HuH-7.5 (cell line): Measurements from ENCODE around the gene CHI3L1.

Source experiments
- DNase-seq: peaks from one replicate; pipeline ENCODE4 v3.0.0; 2011; ENCODE audit warnings: low spot score

CHI3L1 gene

DNA sequence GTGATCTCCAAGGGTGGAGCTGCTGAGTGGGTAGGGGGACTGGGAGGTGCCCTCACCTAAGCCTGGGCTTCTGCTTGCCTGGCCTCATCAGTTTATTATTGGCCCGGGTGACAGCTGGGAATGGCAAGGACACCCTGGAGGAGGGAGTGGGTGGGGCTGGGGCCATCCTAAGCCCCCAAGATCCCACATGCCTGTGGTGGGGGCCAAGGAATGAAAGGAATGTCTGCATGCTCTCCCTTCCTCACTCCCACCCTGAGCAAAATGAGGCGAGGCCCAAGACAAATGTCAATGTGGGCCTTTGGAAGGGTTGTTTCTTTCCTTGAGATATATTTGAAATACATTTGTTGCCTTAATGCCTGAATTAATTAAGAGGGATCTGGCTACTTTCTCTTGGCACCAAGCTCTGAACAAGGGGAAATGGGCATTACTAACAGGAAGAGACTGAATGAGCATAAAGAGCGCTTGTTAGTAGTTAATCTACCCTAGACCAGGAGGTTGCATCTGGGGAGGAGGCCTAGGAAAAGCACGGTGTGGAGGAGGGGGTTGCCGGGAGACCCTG, 19.7 kb upstream of the CHI3L1 start:
- no peak for DNase-seq

DNA sequence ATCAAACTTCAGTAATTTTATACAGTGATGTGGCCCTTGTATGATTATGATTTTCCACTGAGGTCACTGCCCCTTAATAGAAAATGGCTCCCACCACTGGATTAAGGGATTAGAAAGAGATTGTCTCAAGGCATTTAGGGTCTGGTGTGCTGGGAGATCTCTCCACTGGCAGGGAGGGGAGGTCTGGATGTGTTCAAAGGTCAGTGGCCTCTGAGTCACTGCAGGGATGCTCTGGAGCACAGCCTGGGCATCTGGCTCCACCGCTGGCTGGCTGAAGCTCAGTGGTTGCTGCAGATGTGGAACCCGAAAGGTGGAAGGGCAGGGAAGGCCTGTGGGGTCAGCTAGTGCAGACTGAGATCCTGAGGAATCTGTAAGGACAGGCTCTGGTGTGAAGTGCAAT, 18.3 kb upstream of the CHI3L1 start:
- DNase-seq = no peak

DNA sequence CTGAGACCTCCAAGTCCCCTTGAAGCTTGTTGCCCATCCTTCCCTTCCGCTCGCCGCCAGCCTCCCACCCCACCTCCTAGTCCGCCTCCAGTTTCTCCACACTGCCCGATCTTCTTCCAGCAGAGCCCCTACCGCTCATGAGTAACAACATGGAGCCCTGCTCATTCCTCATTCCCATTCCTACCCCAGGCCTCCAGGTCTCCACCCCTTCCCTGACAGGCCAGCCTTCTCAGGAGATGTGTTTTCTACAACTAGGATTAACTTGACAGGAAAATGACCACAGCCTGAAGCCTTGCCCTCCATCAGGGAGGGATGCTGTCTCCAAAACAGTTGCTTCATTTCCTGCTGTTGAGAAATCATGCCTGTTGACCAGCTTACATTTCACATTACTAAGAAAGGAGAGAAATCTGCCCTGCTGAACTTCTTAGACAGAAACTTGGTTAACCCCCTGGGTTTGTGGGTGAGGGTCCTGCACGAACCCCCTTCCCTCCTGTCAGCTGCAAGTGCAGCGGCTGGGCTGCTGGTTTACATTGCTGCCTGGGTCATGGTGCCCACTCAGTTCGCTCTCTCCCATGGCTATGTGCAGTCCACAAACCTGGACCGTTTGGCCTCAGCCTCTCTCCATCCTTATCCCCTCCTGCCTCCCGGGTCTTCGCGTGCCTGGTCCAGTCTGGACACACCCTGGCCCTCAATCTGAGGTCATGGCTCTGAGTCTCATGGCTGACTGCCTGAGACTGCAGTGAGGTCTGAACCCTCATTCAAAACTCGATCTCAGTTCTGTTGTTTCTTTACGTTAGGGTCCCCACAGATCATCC, 16.1 kb upstream of the CHI3L1 start:
- DNase-seq = no peak

DNA sequence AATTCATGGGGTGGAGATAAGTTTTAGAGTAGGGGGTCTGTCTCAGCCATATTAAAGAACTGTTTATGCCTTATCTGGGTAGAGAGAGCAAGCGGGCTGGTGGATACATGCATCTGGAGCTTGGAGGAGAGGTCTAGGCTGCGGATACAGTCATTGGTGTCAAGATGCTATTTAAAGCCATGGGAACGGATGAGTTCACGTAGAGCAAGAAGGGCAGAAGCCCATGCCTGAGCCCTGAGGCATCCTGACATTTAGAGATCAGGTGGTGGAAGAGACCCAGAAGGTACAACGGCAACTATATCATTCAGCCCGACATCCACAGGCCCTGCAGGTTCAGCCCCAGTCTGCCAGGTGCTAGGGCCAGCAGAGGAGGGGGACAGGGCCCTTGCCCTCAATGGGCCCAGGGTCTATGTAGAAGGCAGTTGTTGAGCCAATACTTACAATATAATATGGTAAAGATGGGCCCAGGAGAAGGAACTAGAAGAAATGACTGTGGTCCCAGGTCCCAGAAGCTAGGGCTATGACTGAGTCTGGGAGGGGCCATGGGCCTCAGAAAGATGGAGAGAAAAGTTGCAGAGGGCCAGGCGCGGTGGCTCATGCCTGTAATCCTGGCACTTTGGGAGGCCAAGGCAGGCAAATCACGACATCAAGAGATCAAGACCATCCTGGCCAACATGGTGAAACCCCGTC, 15.2 kb upstream of the CHI3L1 start:
- DNase-seq = no peak

DNA sequence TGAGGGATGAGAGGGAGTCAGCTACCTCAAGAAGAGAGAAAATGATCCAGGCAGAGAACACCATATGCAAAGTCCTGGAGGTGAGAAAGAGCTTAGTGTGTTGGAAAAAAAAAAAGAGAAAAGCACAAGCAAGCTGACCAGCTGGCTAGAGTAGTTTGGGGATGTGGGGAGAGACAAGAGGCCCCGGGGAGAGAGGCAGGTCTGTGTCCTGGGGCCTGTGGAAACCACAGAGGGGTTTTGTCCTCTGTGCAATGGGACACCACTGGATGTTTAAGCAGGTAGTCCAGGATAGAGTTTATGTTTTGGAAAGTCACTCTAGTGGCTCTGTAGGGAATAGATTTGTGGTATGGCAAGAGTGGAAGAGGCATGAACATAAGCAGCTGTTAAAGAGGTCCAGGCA, 14.4 kb upstream of the CHI3L1 start:
- no peak for DNase-seq

DNA sequence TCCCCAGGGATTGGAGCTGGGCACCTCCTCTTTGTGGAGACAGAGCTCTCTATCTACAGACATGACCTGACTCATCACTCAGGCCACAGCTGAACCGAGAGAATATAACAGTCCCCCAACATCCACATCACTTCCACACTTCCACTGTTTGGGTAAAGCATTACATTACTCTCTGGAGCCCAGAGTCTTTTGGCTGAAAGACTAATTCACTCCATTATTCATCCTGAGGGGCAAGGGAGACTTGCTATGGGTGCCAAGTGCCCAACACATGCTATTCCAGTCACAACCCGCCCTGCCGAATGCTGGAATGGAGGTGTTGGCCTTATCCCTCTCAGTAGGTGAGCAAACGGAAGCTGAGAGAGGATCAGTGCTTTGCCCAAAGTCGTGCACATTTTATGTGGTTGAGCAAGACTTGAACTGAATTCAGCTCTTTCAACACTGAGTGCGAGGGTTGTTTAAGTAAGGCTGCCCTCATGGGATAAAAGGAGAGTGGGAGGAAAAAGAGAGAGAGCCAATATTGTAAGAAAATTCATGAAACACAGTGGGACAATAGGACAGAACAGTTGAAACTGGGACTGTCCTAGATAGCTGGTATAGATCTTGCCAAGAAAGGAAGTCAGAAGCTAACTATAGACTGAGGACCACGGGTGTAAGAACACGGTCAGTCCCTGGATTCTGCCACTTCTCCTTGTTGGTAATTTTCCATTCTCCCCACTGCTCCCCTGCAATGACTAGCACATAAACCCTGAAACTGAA, 13.5 kb upstream of the CHI3L1 start:
- no peak for DNase-seq

DNA sequence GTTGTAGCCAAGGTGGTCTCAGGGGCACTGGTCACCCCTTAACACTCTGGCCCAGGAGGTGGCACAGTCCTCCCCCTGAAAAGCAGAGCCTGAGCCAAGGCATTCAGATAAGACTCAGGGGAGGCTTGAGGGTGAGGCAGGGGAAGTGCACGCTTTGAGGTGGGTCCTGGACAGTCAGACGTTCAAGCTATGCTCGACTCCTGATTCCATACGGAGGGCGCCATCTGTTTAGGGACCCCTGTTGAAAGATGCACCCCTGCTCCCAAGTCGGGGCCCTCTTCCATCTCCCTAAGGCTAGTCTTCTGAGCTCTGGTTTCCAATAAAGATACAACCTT, 12.9 kb upstream of the CHI3L1 start:
- DNase-seq = no peak

DNA sequence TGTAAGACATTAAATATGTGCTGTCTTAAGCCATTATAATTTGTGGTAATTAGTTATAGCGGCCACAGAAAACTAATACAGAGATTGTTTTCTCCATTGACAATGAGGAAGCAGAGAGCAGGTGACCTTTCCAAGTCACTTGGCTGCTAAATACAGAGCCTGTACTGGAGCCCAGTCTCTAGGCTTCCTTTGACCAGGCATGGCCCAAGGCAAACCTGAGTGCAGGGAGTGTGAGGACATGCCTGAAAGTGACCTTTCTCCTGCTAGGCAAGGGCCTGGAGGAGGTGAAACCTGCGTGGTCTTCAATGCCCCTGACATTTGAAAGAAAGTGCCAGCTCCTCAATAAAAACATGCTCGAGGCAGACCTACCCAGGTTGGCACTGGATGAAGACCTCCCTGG, 12.5 kb upstream of the CHI3L1 start:
- DNase-seq = no peak

DNA sequence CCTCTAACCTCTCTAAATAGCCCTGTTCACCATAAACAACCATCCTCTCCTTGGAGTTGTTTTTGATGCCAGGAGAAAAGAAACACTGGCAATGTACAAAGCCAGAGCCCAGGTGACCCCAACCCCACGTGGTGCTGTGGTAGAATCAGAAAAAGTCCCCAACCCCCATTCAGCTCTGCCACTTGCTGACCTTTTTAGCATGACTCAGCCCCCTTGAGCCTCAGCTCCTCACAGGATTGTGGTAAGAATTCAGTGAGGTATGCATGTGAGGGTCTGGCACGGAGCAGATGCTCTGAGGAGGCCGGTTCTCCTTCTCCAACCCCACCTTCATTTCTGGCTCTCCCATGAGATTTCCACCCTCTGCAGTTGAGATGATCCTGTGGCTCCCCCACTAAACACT, 11.1 kb upstream of the CHI3L1 start:
- no peak for DNase-seq

DNA sequence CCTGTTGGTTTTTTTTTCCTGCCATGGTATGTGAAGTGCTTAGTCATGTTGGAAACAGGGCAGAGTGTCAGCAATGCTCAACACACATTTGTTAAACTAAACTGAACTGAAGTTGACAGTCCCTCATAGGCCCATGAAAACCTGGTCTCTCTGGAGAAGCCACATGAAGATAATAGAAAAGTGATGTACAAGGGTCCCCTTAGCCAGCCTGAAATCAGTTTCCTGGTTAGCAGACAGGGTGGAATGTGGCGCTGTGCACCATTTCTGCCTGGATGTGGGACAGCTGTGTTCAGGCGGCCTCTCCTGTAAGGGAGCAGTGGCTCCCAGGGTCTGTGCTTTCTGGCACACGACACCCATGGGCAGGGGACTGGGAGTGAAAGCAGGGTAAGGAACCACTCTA, 9.9 kb upstream of the CHI3L1 start:
- DNase-seq = no peak

DNA sequence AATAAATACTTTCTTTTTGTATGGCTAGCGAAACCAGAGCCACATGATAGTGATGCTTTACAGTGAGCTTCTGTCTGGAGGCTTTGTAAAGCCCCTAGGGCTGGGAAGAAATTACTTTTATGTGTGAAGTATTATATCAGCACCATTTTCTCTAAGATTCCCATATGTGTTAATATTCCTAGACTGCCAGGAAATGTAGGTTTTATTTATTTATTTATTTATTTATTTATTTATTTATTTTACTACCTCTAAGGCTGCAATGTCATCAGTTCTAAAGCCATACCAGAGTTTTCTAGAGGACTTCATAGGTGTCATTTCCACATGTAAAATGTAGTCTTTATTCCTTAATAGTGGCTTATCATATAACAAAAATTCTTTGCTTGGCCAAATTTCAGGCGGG, 4.4 kb upstream of the CHI3L1 start:
- DNase-seq = no peak

DNA sequence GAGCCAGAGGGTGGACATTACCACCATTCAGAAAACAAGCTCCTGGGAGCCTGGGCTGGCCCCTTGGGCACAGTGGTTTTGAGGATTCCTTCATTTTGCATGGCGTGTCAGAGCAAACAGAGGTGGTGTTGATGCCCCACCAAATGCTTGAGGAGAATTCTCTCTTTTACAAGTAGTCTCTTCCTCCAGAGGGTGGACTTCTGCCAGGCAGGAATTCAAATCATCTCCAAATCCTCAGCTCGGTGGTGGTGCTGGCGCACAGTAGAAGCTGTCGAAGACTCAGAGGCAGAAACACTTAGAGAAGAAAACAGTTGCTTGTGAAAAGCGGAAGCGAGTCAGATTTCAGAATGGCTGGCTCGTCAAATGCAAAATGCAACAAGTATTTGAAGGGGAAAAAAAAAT, 3.4 kb upstream of the CHI3L1 start:
- DNase-seq = no peak

DNA sequence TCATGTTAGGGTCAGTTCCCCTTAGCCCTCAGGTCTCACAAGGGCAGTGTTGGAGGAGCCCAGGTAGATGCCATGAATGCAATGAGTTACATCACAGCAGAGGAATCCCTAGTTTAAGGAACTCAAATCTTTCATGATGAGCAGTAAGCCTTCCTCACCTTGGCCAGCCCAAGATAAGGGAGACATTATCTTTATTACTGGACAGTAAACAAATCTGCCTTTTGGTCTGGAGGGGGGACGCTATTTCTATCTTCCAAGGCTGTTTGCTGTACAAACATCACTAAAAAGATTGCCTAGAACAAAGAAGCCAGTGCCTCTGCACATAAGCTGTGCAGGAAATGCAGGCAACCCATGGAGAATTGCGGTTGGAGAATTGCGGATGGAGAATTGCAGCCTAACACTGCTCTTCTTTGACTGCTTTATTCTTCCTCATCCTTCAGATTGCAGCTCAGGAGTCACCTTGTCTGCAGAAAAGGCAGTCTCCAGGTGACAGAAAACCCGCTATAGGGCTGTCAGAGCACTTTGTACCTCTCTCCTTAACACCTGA, 2.3 kb upstream of the CHI3L1 start:
- DNase-seq = no peak

DNA sequence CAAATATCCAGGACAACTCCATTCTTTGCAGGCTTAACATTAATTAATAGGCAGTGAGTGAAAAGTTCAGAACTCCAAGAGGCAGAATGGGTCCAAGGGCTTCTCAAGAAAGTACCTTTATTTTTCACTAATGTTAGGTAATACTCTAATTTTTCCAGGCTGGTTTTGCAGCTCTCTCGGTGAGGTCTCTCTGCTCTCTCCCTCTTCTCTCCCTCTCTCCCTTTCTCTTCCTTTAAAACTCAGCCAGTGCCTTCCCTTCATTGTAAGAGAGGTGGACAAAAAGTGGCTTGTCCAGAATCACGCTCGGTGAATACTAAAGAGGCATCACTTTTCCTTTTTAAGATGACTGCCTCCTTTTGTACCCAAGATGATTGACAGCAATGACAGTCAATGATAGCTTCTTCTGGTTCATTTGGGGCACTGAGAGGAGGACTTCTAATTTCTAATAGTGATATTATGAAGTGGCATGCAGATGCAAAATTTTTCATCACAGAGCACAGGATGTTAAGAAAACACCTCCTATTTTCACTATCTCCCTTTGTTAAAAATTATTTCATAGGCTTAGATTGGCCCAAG, 1.3 kb upstream of the CHI3L1 start:
- DNase-seq = no peak

DNA sequence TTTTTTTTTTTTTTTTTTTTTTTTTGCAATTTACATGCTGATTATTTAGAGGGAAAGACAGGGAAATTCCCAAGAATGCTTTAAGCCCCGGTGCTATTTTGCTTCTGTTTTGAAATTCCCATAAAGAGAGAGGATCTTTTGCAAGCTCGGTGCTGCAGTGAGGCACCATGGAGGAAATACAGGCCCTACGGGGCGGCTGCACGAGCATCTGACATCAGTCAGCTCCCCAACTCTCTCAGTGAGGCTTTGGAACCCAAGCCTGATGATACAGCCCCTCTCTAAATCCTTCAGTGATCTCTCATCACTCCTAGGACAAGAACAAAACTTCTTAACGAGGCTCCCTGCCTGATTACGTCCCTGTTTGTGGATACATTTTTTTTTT, 791 bp upstream of the CHI3L1 start:
- no peak for DNase-seq

DNA sequence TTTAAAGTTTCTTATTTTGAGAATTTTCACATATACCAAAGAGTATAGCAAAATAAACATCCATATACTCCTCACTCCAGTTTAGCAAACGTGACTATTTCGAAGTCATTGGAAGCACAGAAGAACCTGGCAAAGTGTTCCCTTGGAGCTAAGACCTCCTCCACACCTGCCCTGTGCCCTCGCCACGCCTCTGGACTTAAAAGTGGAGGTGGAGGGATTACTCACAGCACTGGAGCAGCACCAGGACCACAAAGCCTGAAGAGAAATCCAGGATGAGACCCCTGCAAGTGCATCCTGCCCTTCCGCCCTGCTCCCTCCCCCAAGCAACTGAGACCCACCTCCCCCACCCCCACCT, 436 bp downstream of the CHI3L1 start:
- no peak for DNase-seq

DNA sequence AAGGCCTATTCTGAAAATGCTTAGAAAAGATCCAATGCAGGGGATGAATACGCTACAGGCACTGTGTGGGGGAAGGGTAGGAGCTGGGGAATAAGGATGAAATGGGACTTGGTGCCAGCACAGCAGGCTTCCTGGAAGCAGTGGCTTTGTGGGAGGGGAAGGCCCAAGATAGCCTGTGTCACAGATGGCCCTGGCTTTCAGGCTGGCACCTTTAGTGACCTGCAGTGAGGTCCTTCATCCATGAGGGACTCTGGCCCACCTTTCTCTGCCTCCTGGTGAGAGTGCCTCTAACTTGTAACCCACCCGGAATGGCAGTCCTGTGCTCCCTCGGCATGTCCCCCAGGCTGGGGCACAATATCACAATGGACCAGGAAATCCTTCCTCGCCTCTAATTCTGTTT, 919 bp downstream of the CHI3L1 start:
- DNase-seq = no peak

DNA sequence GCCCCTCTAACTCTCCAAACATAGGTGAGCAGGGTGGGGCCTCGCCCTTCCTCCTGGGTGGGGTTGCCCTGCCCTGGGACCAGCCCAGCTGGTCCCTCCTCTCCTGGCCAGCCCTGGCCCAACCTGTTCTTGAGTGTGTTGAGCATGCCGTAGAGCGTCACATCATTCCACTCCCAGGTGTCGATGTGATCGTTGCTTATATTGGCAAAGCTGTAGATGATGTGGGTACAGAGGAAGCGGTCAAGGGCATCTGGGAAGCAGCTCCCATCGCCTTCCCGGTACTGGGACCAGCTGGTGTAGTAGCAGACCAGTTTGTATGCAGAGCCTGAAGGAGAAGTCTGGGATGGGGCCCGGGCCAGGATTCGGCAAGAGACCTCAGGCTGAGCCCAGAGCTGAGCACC, 1.4 kb downstream of the CHI3L1 start:
- no peak for DNase-seq

DNA sequence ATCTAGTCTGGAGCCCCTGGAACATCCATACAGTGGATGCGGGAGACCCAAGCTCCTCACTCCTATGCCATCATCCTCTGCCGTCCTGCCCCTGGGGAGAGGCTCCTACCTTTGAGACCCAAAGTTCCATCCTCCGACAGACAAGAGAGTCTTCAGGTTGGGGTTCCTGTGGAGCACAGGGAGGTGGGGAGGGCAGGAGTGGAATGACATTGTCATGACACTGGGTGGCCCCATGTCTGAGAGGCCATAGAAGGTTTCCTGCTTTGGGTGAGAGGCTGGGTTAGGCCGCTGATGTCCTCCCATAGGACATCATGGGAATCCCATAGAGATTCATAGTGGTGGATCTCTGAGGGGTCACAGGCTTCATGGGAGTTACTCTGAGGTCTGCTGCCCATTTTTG, 2.0 kb downstream of the CHI3L1 start:
- DNase-seq = no peak

DNA sequence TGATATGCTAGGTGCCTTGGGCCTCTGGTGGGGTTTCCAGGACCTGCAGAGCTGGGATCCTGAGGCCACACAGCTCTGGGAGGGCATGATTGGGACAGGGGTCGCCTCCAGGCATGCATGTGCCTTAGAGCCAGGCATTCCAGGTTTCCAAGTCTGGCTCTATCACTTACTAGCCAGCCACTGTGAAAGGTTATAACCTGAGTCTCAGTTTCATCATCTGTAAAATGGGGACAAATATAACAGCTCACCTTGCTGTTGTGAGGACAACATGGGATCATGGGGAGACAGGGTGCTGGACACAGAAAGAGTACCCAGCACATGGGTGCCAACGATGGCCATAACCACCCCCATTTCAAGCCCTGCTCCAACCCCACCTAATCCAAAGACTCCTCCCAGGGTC, 2.7 kb downstream of the CHI3L1 start:
- DNase-seq = no peak

DNA sequence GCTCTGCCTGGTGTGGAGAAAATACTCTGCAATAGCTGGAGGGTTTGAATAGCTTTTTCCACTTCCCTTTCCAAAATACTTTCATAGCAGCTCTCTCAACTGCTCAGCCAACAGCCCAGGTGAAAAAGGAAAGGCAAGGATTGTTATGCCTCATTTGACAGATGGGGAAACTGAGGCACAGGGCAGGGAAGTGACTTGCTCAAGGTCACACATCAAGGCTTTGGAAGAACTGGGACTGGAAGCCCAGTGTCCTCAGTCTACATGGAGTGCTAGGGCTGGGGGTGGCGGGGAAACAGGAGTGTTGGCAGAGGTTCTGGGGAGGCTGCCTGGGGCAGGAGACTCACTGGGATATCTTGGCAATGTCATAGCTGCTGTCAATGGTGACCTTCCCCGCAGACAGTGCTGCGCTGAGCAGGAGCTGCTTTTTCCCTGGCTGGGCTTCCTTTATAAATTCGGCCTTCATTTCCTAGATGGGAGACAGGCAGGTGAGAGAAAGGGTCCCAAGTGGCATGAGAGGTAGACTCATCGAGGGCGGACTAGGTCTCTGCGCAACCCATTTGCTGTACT, 4.0 kb downstream of the CHI3L1 start:
- DNase-seq = no peak
